Gastrocnemius medialis (tissue), 4 donors: ENCODE measurements around the gene DMXL1. TPM values are rescaled to one million over a fixed set of nuclear protein-coding genes. Genes with fewer than 3 reads are reported as not detected.

Experiments used
- ATAC-seq, 2 donors: fragments of 150-250 bp; one replicate each; pipeline ENCODE4 v1.9.1; 2016
- DNase-seq, 2 donors: peaks; one replicate each; pipeline ENCODE4 v3.0.0-alpha.2; 2019
- H3K27ac ChIP-seq, 4 donors: fragments of 200-600 bp; sonication (generic); 1 replicate in 1 of 4; 2 replicates in 3 of 4; pipeline ENCODE4 v1.5.1; 2016 to 2018; ENCODE audit warnings: mild to moderate bottlenecking in 2 of 4, moderate library complexity in 1 of 4
- H3K27me3 ChIP-seq, 3 donors: fragments of 200-600 bp; sonication (generic) in 2 of 3; 1 replicate in 1 of 3; 2 replicates in 2 of 3; pipeline versions ENCODE4 v1.5.1 to v1.6.0; 2016 to 2019; ENCODE audit warnings: mild to moderate bottlenecking in 1 of 3, moderate library complexity in 1 of 3
- H3K36me3 ChIP-seq, 2 donors: fragments of 200-600 bp; sonication (generic) in 1 of 2; one replicate each; pipeline ENCODE4 v1.5.1; 2017 to 2018
- H3K4me1 ChIP-seq, 2 donors: fragments of 200-600 bp; sonication (generic) in 1 of 2; one replicate each; pipeline ENCODE4 v1.5.1; 2016 to 2017; ENCODE audit warnings: mild to moderate bottlenecking in 2 of 2
- H3K4me3 ChIP-seq, 4 donors: fragments of 200-600 bp; sonication (generic) in 3 of 4; 1 replicate in 1 of 4; 2 replicates in 3 of 4; pipeline ENCODE4 v1.5.1; 2016 to 2019; ENCODE audit warnings: mild to moderate bottlenecking in 2 of 4
- H3K9me3 ChIP-seq, 3 donors: fragments of 200-600 bp; sonication (generic) in 2 of 3; 1 replicate in 1 of 3; 2 replicates in 2 of 3; pipeline ENCODE4 v1.5.1; 2016 to 2019
- CTCF ChIP-seq, 5 experiments: fragments of 450-650 bp in 3 of 5; fragments of 200-600 bp in 2 of 5; sonication (generic) in 2 of 5; IDR thresholded peaks in 4 of 5; conservative IDR thresholded peaks in 1 of 5; 1 replicate in 4 of 5; 2 replicates in 1 of 5; pipeline ENCODE4 v1.5.1; 2016 to 2019; ENCODE audit warnings: antibody characterized with exemption in 5 of 5, mild to moderate bottlenecking in 3 of 5, moderate library complexity in 3 of 5
- POLR2A ChIP-seq, 2 donors: fragments of 450-650 bp; IDR thresholded peaks; one replicate each; pipeline ENCODE4 v1.6.1; 2017; ENCODE audit warnings: antibody characterized with exemption in 2 of 2, mild to moderate bottlenecking in 2 of 2, moderate library complexity in 2 of 2
- in situ Hi-C, 4 donors: fragments of 200-750 bp; cut with MboI; loops; one replicate each; pipeline versions ENCODE4 v1.15.0 to v1.8.0; 2017; ENCODE audit warnings: low sequenced_read_pairs in 4 of 4
- intact Hi-C: fragments of 100-400 bp; cut with DNase I; formaldehyde crosslinking; loops from one replicate; pipeline ENCODE4 v1.15.1; 2023; ENCODE audit warnings: low total_unique reads
- total RNA-seq, 4 donors: library from RNA; depleted of rRNA; stranded (reverse); fragments of >200 nt; gene quantifications; one replicate each; pipeline versions ENCODE4 v1.1.0 to v1.2.3, GENCODE V29; 2016

Gene DMXL1
- total RNA-seq, 4 donors from 2014 or later = 17.8 to 31.1 (median 24.3) TPM

GRCh38 chr5:119287547-119288111, 216.7 kb downstream of the DMXL1 start:
- H3K36me3 ChIP-seq = no peaks in the 10 kb centered on the region
- no peak for TF ChIP-seq POLR2A (IDR thresholded peaks at IDR 0.05)
- no peak for TF ChIP-seq CTCF (IDR thresholded peaks at IDR 0.05 in 4 of 5, conservative IDR thresholded peaks at IDR 0.05 in 1 of 5)
- no peak overlapping the region for H3K4me3 ChIP-seq
- H3K27me3 ChIP-seq = no peaks in the 10 kb centered on the region
- intact Hi-C loops (no loop called here), in situ Hi-C loops (no loop called here)
- H3K4me1 ChIP-seq = peaks cover 3 to 7% of the 10 kb centered on the region in 2 donors
- no peaks in the 10 kb centered on the region for H3K9me3 ChIP-seq
- H3K27ac ChIP-seq = no peak overlapping the region
- DNase-seq (no peak), ATAC-seq (no peak)

DNA sequence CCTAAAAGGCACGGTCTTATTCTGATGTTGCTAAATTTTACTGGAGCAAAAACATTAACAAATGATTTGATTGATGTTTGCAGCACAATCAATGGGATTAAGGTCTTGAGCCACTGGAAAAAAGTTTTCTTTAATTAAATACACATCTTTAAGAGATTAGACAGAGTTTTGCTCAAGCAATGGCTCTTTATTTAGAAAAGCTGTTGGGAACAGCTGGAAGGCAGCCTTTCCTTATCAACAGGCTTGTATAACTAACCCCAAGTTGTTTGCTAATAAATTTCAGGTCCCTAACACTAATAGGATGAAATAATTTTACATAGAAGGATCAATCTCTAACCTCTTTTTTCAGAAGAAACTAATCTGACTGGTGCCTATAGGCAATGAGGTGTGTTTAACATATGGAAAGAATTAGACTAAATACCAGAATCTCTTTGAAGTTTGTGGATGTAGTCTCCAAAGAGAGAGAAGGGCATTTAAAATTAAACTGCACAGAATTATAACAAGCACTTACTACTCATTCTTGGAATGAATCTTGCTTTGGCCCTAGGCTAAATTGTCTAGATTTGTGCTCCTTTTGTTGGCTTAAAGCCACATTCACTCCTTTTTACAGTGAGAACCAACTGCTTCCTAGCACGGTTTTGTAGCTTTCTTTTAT, 217.6 kb downstream of the DMXL1 start:
- TF ChIP-seq CTCF (IDR thresholded peaks at IDR 0.05 in 4 of 5, conservative IDR thresholded peaks at IDR 0.05 in 1 of 5) = no peak
- TF ChIP-seq POLR2A (IDR thresholded peaks at IDR 0.05) = no peak
- no peak for DNase-seq
- Histone ChIP-seq H3K9me3 (no peaks in the 10 kb centered on the region), H3K36me3 (no peaks in the 10 kb centered on the region), H3K27ac (no peak overlapping the region), H3K4me1 (peaks cover 3 to 7% of the 10 kb centered on the region in 2 donors), H3K27me3 (no peaks in the 10 kb centered on the region), H3K4me3 (no peak overlapping the region)
- intact Hi-C loops (no loop called here), in situ Hi-C loops (no loop called here)
- no peak for ATAC-seq

DNA sequence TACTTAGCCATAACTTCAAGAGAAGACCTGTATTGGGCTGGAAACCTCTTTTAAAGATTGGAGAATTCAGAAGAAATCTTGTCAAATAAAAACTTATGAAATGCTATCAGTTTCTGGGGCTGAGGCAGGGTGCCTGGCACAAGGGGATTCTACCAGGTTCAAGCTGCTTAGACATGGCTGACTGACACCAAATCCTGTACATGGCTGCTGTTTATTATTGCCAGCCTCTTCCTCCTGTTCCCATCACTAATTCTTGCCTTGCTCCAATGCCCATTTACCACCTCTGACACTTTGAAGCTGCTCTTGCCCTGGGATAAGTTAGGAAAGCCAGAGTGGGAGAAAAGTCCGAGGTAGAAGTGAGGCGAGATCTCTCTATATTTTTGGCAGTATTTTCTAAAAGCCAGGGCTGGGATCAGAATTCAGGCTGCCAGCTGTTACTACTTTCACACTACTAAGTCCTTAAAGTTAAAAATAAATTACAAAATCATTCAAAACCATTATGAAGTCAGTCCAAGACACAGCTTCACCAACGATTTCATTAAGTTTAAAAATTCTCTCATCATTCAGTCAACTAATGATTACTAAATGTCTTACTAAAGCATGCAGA, 218.7 kb downstream of the DMXL1 start:
- Histone ChIP-seq H3K9me3 (no peaks in the 10 kb centered on the region), H3K4me1 (peaks cover 3 to 7% of the 10 kb centered on the region in 2 donors), H3K27ac (no peak overlapping the region), H3K4me3 (no peak overlapping the region), H3K27me3 (no peaks in the 10 kb centered on the region), H3K36me3 (no peaks in the 10 kb centered on the region)
- TF ChIP-seq CTCF (IDR thresholded peaks at IDR 0.05 in 4 of 5, conservative IDR thresholded peaks at IDR 0.05 in 1 of 5) = no peak
- no peak for TF ChIP-seq POLR2A (IDR thresholded peaks at IDR 0.05)
- in situ Hi-C loops (no loop called here), intact Hi-C loops (no loop called here)
- no peak for DNase-seq
- ATAC-seq = no peak

- Histone ChIP-seq H3K36me3 (no peaks in the 10 kb centered on the region), H3K4me3 (no peak overlapping the region), H3K27ac (no peak overlapping the region), H3K9me3 (no peaks in the 10 kb centered on the region), H3K4me1 (peaks cover 3 to 7% of the 10 kb centered on the region in 2 donors), H3K27me3 (no peaks in the 10 kb centered on the region)
- no peak for ATAC-seq
- no peak for DNase-seq
- intact Hi-C loops = no loop called here
- in situ Hi-C loops = no loop called here
- TF ChIP-seq POLR2A (IDR thresholded peaks at IDR 0.05) = no peak
- TF ChIP-seq CTCF (IDR thresholded peaks at IDR 0.05 in 4 of 5, conservative IDR thresholded peaks at IDR 0.05 in 1 of 5) = no peak
Measured at GRCh38 chr5:119290161-119290569, 219.3 kb downstream of the DMXL1 start.
